ENCODE data around the gene INPP5J. TPM values are rescaled to one million over a fixed set of nuclear protein-coding genes. Genes with fewer than 3 reads are reported as not detected.

INPP5J gene
- total and polyA plus RNA-seq, 9 of the 15 experiments (the other 6 are each of a cell fraction or from before 2014, with no cell fraction given), result 0.10 to 6.3 (median 4.8) TPM

DNA sequence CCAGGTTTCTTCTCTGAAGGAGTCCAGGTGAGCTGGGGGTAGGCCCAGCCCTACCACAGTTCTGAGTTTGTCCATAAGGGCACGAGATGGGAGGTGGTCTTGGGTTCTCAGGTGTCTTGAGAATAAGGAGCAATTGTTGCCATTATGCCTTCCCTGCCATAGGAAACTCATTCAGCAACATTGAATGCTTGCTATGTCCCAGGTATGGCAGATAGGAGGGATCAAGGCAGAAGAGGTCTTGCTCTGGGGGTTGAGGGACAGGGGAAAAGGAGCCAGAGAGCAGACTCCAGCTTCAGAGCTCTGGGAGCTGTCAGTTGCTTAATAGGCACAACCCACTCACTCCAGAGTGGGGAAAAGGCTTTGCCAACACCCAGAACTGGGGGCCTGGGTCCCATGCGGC is 19.7 kb upstream of the INPP5J start:
- Histone ChIP-seq H3K27ac (ENCODE audit: extremely low read depth, low read depth, low read length) (no peak overlapping the region; the same call in 2 of the 3 replicates), H3K79me2 (ENCODE audit: control insufficient read depth, insufficient read depth, low read length) (no peaks in the 10 kb centered on the region), H3K36me3 (ENCODE audit: control insufficient read depth, insufficient read depth, low read length) (peaks cover 13% of the 10 kb centered on the region; the same call in 2 of the 3 replicates), H3K4me2 (ENCODE audit: insufficient read depth, low read length) (no peak overlapping the region), H3K9me1 (ENCODE audit: control insufficient read depth, insufficient read depth, low read length) (peaks cover 5% of the 10 kb centered on the region), H3K4me3 (no peak overlapping the region), H3K9me3 (replicated peaks; ENCODE audit: control insufficient read depth, insufficient read depth, low read depth, low read length) (no peaks in the 10 kb centered on the region), H3K9ac (ENCODE audit: insufficient read depth in 1 of 2, low read depth in 2 of 2, low read length in 2 of 2) (no peak overlapping the region), H2AFZ (ENCODE audit: low read depth, low read length) (no peak overlapping the region), H4K20me1 (replicated peaks; ENCODE audit: control insufficient read depth, insufficient read depth, low read length) (no peaks in the 10 kb centered on the region), H3K27me3 (ENCODE audit: control insufficient read depth in 2 of 2, insufficient read depth in 2 of 2, low read length in 2 of 2) (no peaks in the 10 kb centered on the region), H3K4me1 (replicated peaks in 1 of 2; ENCODE audit: control insufficient read depth in 2 of 2, insufficient read depth in 2 of 2, low read length in 2 of 2) (peaks cover 13 to 27% of the 10 kb centered on the region in 2 experiments; a peak in 4 of 5 replicates)
- BruUV-seq (replicated peaks), result no TSS peak
- DNase-seq (ENCODE audit: extremely low read depth in 1 of 4, low spot score in 3 of 4), result no peak
- no peak for FAIRE-seq
- intact Hi-C loops (cut with micrococcal nuclease), result no loop called here
- WGBS (ENCODE audit: insufficient coverage, low coverage, missing lambda C conversion rate), result 56% methylated on average over 2 of the region's 2 CpGs
- CTCF ChIA-PET (ENCODE audit: low intra/inter-chr PET ratio), result no interaction called here
- ATAC-seq, result no peak
- in situ Hi-C loops (cut with MboI), result loop anchor here (5.0 kb wide), 2 partner anchors 39 to 124 kb away; partner anchors contain the start of gene PLA2G3
- POLR2A ChIA-PET, result interaction anchor here (0.6 to 4.4 kb wide), 4 partner anchors 11 to 137 kb away, joined by 3 to 18 read pairs (median 4); no protein-coding TSS in a partner anchor
- TF ChIP-seq, protein P1, sequence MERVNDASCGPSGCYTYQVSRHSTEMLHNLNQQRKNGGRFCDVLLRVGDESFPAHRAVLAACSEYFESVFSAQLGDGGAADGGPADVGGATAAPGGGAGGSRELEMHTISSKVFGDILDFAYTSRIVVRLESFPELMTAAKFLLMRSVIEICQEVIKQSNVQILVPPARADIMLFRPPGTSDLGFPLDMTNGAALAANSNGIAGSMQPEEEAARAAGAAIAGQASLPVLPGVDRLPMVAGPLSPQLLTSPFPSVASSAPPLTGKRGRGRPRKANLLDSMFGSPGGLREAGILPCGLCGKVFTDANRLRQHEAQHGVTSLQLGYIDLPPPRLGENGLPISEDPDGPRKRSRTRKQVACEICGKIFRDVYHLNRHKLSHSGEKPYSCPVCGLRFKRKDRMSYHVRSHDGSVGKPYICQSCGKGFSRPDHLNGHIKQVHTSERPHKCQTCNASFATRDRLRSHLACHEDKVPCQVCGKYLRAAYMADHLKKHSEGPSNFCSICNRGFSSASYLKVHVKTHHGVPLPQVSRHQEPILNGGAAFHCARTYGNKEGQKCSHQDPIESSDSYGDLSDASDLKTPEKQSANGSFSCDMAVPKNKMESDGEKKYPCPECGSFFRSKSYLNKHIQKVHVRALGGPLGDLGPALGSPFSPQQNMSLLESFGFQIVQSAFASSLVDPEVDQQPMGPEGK (CRISPR knock-in tag; IDR thresholded peaks at IDR 0.05; ENCODE audit: borderline replicate concordance), result no peak
- no peak for TF ChIP-seq SMAD4 (CRISPR knock-in tag; conservative IDR thresholded peaks at IDR 0.05)
- TF ChIP-seq, protein P2, sequence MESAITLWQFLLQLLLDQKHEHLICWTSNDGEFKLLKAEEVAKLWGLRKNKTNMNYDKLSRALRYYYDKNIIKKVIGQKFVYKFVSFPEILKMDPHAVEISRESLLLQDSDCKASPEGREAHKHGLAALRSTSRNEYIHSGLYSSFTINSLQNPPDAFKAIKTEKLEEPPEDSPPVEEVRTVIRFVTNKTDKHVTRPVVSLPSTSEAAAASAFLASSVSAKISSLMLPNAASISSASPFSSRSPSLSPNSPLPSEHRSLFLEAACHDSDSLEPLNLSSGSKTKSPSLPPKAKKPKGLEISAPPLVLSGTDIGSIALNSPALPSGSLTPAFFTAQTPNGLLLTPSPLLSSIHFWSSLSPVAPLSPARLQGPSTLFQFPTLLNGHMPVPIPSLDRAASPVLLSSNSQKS (CRISPR knock-in tag; IDR thresholded peaks at IDR 0.05), result no peak
- no peak for TF ChIP-seq TRIM28 (IDR thresholded peaks at IDR 0.05)
- TF ChIP-seq, protein P3, sequence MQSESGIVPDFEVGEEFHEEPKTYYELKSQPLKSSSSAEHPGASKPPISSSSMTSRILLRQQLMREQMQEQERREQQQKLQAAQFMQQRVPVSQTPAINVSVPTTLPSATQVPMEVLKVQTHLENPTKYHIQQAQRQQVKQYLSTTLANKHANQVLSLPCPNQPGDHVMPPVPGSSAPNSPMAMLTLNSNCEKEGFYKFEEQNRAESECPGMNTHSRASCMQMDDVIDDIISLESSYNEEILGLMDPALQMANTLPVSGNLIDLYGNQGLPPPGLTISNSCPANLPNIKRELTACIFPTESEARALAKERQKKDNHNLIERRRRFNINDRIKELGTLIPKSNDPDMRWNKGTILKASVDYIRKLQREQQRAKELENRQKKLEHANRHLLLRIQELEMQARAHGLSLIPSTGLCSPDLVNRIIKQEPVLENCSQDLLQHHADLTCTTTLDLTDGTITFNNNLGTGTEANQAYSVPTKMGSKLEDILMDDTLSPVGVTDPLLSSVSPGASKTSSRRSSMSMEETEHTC (IDR thresholded peaks at IDR 0.05), result no peak
- no peak for TF ChIP-seq NEUROD1 (IDR thresholded peaks at IDR 0.05; ENCODE audit: borderline replicate concordance, low read depth, low read length, partially characterized antibody)
- no peak for TF ChIP-seq CC2D1A (IDR thresholded peaks at IDR 0.05)
- no peak for TF ChIP-seq MTA1 (IDR thresholded peaks at IDR 0.05; ENCODE audit: borderline replicate concordance)
- no peak for TF ChIP-seq FUS (optimal IDR thresholded peaks at IDR 0.05; ENCODE audit: low read depth, low read length)
- TF ChIP-seq TAF9B (IDR thresholded peaks at IDR 0.05; ENCODE audit: partially characterized antibody), result no peak
- no peak for TF ChIP-seq U2AF2 (optimal IDR thresholded peaks at IDR 0.05; ENCODE audit: low read depth, low read length)
- TF ChIP-seq, protein P4, sequence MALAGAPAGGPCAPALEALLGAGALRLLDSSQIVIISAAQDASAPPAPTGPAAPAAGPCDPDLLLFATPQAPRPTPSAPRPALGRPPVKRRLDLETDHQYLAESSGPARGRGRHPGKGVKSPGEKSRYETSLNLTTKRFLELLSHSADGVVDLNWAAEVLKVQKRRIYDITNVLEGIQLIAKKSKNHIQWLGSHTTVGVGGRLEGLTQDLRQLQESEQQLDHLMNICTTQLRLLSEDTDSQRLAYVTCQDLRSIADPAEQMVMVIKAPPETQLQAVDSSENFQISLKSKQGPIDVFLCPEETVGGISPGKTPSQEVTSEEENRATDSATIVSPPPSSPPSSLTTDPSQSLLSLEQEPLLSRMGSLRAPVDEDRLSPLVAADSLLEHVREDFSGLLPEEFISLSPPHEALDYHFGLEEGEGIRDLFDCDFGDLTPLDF (CRISPR knock-in tag; IDR thresholded peaks at IDR 0.05), result no peak
- no peak for TF ChIP-seq ELF4 (CRISPR knock-in tag; IDR thresholded peaks at IDR 0.05)
- TF ChIP-seq, protein P5, sequence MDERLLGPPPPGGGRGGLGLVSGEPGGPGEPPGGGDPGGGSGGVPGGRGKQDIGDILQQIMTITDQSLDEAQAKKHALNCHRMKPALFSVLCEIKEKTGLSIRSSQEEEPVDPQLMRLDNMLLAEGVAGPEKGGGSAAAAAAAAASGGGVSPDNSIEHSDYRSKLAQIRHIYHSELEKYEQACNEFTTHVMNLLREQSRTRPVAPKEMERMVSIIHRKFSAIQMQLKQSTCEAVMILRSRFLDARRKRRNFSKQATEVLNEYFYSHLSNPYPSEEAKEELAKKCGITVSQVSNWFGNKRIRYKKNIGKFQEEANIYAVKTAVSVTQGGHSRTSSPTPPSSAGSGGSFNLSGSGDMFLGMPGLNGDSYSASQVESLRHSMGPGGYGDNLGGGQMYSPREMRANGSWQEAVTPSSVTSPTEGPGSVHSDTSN (CRISPR knock-in tag; IDR thresholded peaks at IDR 0.05; ENCODE audit: low read depth), result no peak
- TF ChIP-seq, protein P5 (tag; conservative IDR thresholded peaks at IDR 0.05; ENCODE audit: low read depth), result no peak
